ENCODE measurements around the gene NPAS1.

NPAS1 gene

GRCh38 chr19:46999878-47000277 is 19.8 kb upstream of the NPAS1 start:
- H3K4me3 ChIP-seq (replicated peaks; ENCODE audit: low read depth, low read length) = no peak overlapping the region
- no peak for TF ChIP-seq CTCF (IDR thresholded peaks at IDR 0.05; ENCODE audit: low read depth, low read length, missing control alignments)
- DNase-seq (ENCODE audit: extremely low read depth, low read depth) = no peak

DNA sequence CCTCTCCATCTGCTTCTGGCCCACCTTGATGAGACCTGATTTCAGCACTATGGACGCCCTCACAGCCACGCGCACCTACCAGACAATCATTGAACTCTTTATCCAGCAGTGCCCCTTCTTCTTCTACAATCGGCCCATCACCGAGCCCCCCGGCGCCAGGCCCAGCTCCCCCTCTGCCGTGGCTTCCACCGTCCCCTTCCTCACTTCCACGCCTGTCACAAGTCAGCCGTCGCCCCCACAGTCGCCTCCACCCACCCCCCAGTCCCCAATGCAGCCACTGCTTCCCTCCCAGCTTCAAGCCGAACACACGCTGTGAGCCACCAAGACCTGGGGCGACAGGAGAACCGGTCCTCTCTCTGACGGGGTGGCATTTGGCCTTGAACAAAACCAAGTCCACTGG is 19.3 kb upstream of the NPAS1 start:
- no peak for TF ChIP-seq CTCF (IDR thresholded peaks at IDR 0.05; ENCODE audit: low read depth, low read length, missing control alignments)
- DNase-seq (ENCODE audit: extremely low read depth, low read depth) = no peak
- no peak overlapping the region for H3K4me3 ChIP-seq (replicated peaks; ENCODE audit: low read depth, low read length)

GRCh38 chr19:47001584-47001983 is 18.1 kb upstream of the NPAS1 start:
- H3K4me3 ChIP-seq (replicated peaks; ENCODE audit: low read depth, low read length) = no peak overlapping the region
- no peak for DNase-seq (ENCODE audit: extremely low read depth, low read depth)
- TF ChIP-seq CTCF (IDR thresholded peaks at IDR 0.05; ENCODE audit: low read depth, low read length, missing control alignments) = no peak

DNA sequence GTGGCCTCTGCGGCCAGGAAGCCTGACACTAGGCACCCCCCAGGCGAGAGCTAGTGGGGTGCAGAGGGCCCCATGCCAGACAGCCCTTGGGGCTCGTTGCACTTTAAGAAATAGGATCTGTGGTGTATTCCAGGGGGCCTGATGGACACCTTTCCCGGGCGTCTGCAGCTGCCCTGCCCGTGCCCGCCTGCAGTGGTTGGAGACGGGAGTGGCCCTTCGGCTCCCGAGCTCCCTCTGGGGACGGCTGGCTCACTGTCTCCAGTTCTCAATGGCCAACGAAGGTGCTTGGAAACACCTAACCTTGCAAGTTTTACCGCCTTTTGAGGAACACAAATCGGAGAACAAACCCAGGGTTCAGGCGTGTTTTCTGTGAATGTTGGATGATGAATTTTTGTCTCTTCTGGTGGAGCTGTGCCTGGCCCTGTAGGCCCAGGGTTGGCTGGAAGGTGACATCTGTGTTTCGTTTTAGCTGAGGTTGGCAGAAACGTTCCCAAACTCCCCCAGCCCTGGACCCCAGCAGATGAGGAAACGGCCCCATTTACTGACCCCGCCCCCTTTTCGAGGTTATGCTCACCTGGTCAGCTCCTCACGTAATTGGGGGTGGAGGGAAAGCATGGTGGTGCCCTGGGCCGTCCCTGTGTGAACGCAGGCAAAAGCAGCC is 17.4 kb upstream of the NPAS1 start:
- no peak overlapping the region for H3K4me3 ChIP-seq (replicated peaks; ENCODE audit: low read depth, low read length)
- TF ChIP-seq CTCF (IDR thresholded peaks at IDR 0.05; ENCODE audit: low read depth, low read length, missing control alignments) = no peak
- no peak for DNase-seq (ENCODE audit: extremely low read depth, low read depth)

GRCh38 chr19:47002853-47003610 is 16.6 kb upstream of the NPAS1 start:
- no peak for DNase-seq (ENCODE audit: extremely low read depth, low read depth)
- no peak for TF ChIP-seq CTCF (IDR thresholded peaks at IDR 0.05; ENCODE audit: low read depth, low read length, missing control alignments)
- H3K4me3 ChIP-seq (replicated peaks; ENCODE audit: low read depth, low read length) = no peak overlapping the region

DNA sequence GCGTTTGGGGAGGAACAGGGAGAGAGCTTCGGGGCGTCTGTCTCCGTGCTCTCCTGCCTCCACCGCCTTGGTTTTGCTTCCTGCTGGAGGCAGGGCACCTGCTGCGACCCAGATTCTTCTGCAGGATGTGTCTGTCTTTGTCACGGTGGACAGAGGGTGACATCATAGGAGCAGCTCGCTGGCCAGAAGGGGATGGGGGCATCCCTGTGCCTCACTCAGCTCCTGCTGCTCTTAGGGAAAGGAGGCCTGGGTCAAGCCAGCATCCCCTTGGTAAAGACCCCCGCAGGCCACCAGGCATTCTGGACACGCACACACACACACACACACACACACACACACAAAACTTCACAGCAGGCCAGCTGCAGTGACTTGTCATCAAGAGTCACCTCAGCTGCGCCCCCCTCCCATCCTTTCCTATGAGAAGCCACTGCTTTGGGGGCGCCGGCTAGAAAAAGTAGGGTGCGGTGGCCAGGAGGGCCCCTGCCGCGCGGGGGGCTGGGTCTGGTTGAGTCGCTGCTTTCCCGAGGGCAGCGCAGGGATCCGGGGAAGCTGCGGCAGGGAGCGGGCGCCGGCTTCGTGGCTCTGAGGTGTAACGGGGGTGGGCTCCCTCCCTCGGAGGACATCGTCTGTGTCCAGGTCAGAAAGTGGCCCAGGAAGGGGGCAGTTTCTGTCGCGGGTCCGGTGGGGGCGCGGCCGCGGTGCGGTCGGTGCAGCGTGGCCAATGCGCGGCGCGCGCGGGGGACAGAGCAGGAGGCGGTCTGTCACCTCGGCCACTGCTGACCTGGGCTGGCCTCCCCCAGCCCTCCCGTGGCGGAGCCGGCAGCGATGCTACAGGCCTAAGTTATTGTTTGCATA is 15.8 kb upstream of the NPAS1 start:
- no peak for DNase-seq (ENCODE audit: extremely low read depth, low read depth)
- TF ChIP-seq CTCF (IDR thresholded peaks at IDR 0.05; ENCODE audit: low read depth, low read length, missing control alignments) = no peak
- H3K4me3 ChIP-seq (replicated peaks; ENCODE audit: low read depth, low read length) = no peak overlapping the region

All from HFF-Myc (cell line).